SKM-1 (cell line): ENCODE measurements around the gene TRPC4.
"Not testable (repeated sequence)": the region's sequence is repeated elsewhere in the genome, so short reads cannot be mapped to it uniquely, and the experiment has no call there.

ENCODE experiments used
- DNase-seq: peaks from one replicate; lab custom pipeline; 2025; ENCODE audit not compliant: unreplicated experiment; lab: John Stamatoyannopoulos, UW

Gene TRPC4

DNA sequence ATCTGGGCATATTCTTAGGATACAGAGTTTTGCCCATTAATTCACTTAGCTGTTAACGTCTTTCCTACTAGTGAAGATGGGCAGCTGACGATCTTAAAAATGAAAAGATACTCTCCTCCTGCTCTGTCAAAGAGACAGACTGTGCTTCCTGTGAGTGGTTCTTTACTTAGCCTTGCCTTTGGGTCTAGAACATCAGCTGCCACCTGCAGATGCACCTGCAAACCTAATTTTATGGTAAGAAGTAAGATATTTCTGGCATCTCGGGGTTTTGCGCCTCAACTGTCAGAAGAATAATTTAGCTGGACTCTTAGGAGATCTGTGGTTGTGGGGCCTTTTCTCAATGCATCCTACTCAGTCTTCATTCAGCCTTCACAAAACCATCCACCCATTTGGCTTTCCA lies 36.2 kb downstream of the TRPC4 start:
- no peak for DNase-seq

GRCh38 chr13:37816276-37816675 lies 53.3 kb downstream of the TRPC4 start:
- DNase-seq, result no peak

- DNase-seq, result no peak
Measured at GRCh38 chr13:37811441-37811840, 58.1 kb downstream of the TRPC4 start.

DNA sequence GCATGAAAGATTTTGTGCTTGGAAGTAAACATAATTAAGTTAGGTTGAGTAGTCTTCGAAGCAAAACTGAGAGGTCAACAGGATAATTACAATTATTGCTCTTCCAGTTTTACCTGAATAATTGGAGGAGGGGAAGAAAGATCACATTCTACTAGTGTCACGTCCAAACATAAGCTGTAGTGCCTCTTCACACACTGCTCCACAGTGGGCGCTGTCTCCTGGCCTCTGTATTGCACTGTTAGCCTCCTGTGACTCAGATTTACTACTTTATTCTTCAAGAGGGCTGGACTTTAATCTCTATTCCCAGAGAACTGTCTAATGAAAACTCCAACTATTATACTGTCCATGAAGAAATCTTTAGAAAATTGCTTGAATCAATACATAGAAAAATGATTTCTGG lies 62.9 kb downstream of the TRPC4 start:
- DNase-seq, result no peak

DNA sequence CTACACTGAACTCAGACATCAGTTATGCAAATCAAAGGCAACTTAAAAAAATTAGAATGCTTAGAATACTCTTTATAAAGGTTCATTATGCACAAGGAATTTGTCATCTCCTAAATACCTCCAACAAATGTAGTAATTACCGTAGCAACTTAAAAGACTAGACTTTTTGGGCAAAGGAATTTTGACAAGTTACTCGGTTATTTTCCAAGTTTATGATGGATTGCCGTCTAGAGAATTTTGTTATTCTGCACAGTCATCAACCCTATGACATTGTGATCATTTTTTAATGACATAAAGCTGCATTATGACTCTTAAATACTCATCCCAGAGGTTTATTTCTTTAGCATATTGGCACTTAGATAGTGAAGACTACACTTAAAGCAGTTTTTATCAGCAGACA lies 71.9 kb downstream of the TRPC4 start:
- DNase-seq, result no peak

- not testable (repeated sequence) for DNase-seq
Measured at GRCh38 chr13:37796795-37797194, 72.8 kb downstream of the TRPC4 start.

DNA sequence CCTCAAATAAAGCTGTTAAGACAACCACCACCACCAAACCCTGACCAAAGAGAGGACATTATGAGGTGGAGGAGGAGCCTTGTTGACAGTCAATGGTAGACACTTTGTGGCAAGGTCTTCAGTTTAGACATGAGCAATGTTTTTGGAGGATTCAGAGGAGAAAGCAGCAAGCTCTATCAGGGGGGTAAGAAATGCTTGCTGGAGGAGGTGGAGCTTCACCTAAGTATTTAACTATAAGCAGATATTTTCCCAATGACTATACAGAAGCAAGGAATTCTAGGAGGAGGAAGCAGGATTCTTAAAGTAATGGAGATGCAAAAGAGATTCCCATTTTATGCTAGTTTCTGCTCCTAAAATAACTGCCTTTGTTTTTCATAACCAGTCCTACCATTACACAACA lies 74.2 kb downstream of the TRPC4 start:
- DNase-seq, result no peak

GRCh38 chr13:37791699-37792098 lies 77.9 kb downstream of the TRPC4 start:
- no peak for DNase-seq

DNA sequence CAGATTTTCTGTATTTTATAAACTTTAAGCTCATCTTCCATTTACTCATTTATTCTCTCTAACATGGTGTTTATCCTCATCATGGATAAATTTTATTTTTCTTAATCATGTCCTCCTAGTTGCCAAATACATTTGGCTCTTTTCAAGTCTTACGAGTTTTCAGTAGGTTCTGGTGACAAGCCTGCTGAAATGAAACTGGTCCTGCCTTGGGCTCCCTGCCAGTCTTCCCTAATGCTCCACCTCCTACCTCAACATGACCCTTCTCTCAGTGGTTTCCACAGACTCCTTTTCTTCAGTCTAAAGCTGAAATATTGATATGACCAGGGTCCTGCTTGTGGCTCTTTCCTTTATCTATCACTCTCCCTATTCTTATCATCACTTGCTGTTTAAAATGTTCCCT lies 81.2 kb downstream of the TRPC4 start:
- no peak for DNase-seq

DNA sequence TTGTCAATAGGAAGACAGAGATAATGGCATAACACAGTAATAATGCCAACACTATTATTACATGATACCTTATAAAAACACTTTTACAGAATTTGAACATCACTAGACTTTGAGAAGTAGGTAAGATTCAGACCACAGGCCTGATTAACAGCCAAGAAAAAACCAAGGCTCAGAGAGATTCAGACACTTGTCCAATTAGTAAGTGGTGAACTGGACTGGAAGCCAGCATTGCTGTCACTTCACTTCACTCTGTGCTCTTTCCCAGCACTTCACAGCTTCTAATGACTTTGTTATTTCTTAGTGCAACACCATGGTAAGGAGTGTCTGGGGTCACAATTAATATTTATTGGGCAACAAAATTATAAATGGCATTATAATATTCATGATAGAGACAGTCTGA lies 91.9 kb downstream of the TRPC4 start:
- DNase-seq, result no peak

DNA sequence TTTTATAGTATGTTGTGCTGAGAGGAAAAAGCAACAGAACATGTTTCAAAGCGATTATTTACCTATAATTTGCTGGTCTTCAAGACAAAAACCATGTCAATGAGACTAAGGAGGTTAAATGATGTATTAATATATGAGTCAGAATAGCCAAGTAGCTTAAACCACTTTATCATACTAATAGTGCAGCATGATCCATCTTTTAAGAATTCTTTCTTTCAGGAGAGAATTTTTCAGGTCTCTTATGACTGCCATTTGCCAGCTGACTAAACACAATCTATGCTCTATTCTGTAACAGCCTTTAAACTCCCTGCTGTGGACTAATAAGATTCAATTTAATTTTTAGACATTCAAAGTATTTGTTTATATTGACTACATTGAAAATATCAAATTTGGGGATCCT lies 93.7 kb downstream of the TRPC4 start:
- DNase-seq, result no peak

DNA sequence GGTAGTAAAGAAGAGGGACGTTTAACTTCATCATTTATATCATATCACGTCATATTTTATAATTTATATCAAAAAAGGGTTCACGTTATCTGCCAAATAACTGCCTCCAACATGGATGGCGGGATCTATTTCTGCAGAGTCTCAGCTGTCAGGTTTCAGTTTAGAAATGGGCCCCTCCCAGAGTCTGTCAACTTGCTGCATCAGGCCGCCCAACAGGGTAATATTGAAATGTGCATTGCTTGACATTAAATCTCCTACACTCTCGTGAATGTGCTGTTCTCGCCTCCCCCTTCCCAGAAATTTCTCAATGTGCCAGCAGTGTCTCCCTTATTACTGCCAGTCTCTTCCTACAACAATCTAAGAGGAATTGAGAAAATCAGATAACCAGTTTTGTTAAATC lies 96.9 kb downstream of the TRPC4 start:
- DNase-seq, result no peak

- no peak for DNase-seq
Measured at GRCh38 chr13:37769545-37769944, 100.0 kb downstream of the TRPC4 start.

DNA sequence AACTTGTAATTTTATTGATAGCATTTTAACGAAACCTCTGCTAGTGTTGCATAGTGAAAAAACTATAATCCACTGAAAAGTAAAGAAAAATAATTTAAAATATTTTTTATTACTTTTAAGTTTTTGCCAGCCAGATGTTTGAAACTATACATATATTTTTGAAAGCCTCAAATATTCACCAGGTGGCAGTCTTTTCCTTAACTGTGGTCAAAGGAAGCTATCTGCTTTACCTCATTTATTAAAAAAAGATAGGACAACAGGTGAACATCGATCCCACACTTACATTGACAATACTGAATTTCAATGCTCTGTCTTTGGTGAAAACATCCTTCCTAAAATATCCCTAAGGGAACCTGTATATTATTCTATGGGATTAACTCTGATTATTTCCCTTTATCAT lies 100.5 kb downstream of the TRPC4 start:
- no peak for DNase-seq

DNA sequence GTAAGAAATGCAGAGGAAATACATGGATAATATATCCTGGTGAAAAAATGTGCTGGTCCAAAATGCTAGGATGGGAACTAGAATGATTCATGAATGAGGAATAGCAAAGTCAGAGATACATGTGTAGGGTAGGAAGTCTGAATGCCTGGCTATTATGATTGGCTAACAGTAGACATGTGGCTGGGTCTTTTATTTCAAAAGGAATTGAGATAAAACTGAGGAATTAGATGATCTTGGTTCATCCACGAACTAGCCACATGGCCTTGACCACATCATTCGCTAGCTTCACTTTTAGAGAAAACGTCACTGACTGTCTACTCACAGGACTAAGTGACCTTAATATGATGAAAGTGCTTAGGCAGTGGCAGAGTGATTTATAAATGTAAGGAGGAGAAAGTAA lies 103.1 kb downstream of the TRPC4 start:
- no peak for DNase-seq

DNA sequence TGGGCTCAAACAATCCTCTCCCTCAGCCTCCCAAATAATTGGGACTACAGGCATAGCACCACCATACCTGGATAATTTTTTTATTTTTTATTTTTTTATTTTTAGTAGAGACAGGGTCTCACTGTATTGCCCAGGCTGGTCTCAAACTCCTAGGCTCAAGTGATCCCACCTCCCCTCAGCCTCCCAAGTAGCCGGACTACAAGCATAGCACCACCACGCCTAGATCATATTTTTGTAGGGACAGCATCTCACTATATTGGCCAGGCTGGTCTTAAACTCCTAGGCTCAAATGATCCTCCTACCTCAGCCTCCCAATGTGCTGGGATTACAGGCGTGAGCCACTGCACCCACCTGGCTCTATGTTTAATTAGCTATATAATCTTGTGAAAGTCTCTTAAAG lies 114.2 kb downstream of the TRPC4 start:
- DNase-seq, result no peak

DNA sequence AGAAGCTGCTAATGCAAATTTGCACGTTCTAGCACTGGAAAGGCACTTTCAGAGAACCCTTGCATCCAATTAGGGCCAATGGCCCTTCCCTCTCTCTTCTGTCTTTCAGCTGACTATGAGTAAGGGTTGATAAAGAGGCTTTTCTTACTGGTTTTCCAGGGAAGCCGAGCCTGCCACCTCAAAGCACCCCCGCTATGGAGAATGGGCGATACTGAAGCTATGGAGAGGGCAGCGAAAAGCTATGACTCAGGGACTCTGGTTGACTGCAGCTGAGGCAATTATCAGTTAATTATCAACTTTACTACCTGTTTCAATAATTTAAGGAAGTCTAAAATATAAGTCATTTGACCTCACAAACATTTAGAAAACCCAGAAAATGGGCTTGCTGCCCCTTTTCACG lies 115.8 kb downstream of the TRPC4 start:
- DNase-seq, result no peak

GRCh38 chr13:37752146-37752545 lies 117.4 kb downstream of the TRPC4 start:
- no peak for DNase-seq

- DNase-seq, result no peak
Measured at GRCh38 chr13:37751025-37751424, 118.5 kb downstream of the TRPC4 start.

GRCh38 chr13:37748913-37749312 lies 120.7 kb downstream of the TRPC4 start:
- DNase-seq, result no peak

GRCh38 chr13:37747071-37747612 lies 122.4 kb downstream of the TRPC4 start:
- DNase-seq, result no peak

DNA sequence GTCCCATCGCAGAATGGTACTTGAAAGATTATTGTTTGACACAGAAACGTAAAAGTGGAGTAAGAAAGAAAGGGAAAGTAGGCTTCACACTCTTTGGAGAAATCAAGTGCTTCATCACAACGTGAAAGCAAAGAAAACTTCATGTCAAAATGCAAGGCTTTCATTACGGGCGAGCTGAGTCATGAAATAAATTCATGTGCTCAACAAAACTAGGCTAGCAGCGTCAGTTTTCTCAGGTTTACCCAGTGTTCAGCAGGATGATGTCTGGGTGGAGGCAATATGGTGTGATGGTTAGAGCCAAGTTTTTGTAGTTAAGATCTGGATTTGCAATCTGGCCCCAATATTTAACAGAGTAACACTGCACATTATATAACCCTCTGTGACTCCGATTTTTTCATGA lies 128.0 kb downstream of the TRPC4 start:
- DNase-seq, result no peak

DNA sequence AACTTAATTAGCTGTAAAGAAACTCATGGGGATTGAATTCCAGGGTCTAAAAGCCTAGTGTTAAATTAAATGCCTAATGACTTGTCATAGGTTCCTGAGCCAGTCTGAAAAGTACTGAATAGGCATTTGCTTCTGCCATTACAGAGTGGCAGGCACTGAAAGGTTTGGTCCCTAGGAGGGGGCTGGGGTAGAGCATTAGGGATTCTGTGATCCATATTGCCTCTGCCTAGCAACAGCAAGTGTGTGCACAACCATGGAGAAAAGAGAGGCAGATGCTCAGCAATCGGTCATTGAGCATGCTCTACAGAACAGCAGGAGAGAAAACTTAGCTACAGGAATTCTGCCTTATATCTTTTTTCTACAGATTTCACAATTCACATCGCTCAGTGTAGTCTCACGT lies 133.5 kb downstream of the TRPC4 start:
- no peak for DNase-seq

DNA sequence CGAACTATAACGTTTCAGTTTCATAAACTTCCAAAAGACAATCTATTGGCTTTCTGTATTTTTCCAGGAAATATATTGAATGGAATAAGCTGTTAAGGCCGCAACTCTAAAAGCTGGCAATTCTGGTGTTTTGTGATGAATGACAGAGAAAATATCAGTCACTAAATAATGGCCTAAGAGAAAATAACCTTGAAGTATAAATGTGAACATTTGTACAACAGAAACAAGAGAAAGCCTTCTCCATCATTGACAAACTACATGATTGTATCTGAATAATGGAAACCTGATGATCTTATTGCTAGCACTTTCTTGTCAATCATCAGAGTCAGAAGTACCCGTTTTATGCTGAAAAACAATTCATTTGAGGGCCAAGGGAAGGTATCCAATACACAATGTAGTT lies 134.3 kb downstream of the TRPC4 start:
- DNase-seq, result no peak
